ENCODE data around the gene ZNF451.

ZNF451 gene

DNA sequence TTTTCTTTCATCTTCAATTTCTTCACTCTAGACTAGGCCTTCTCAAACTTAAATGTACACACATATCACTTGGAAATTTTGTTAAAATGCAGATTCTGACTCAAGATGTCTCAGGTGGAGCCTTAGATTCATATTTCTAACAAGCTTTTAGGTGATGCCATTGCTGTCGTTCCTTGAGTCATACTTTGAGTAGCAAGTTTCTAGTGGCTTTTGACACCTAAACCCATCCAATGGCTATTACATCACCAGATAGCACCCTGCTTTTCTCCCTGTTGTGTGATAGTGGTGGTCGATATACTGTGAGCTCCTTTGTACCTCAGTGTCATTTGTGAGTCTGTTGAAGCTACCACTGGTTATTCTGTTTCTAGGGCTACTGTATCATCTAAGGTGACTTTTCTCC, 47.4 kb downstream of the ZNF451 start:
- Histone ChIP-seq H3K4me2 (ENCODE audit: low read depth, low read length, poor library complexity, severe bottlenecking) (no peak overlapping the region), H3K36me3 (ENCODE audit: insufficient read depth, low read length) (peaks cover 25% of the 10 kb centered on the region; the same call in 1 of the 2 replicates), H3K9ac (ENCODE audit: low read depth, low read length, poor library complexity, severe bottlenecking) (no peak overlapping the region), H3K79me2 (ENCODE audit: insufficient read depth, low read length) (no peaks in the 10 kb centered on the region), H3K9me2 (replicated peaks; ENCODE audit: low read depth, low read length) (no peaks in the 10 kb centered on the region), H3K4me3 (ENCODE audit: low read length, poor library complexity, severe bottlenecking) (no peak overlapping the region), H3K9me3 (ENCODE audit: insufficient read depth, low read depth, low read length) (no peaks in the 10 kb centered on the region), H3K27me3 (ENCODE audit: insufficient read depth, low read length, poor library complexity, severe bottlenecking) (no peaks in the 10 kb centered on the region), H4K20me1 (ENCODE audit: insufficient read depth, low read length, poor library complexity, severe bottlenecking) (no peaks in the 10 kb centered on the region), H3K4me1 (ENCODE audit: insufficient read depth, low read length, poor library complexity, severe bottlenecking) (no peaks in the 10 kb centered on the region), H2AFZ (ENCODE audit: low read length) (no peak overlapping the region), H3F3A (ENCODE audit: low read depth) (no peaks in the 10 kb centered on the region)
- TF ChIP-seq EZH2phosphoT487 (IDR thresholded peaks at IDR 0.05; ENCODE audit: borderline replicate concordance): no peak
- TF ChIP-seq, protein P1, sequence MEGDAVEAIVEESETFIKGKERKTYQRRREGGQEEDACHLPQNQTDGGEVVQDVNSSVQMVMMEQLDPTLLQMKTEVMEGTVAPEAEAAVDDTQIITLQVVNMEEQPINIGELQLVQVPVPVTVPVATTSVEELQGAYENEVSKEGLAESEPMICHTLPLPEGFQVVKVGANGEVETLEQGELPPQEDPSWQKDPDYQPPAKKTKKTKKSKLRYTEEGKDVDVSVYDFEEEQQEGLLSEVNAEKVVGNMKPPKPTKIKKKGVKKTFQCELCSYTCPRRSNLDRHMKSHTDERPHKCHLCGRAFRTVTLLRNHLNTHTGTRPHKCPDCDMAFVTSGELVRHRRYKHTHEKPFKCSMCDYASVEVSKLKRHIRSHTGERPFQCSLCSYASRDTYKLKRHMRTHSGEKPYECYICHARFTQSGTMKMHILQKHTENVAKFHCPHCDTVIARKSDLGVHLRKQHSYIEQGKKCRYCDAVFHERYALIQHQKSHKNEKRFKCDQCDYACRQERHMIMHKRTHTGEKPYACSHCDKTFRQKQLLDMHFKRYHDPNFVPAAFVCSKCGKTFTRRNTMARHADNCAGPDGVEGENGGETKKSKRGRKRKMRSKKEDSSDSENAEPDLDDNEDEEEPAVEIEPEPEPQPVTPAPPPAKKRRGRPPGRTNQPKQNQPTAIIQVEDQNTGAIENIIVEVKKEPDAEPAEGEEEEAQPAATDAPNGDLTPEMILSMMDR (conservative IDR thresholded peaks at IDR 0.05; ENCODE audit: low read length): no peak

DNA sequence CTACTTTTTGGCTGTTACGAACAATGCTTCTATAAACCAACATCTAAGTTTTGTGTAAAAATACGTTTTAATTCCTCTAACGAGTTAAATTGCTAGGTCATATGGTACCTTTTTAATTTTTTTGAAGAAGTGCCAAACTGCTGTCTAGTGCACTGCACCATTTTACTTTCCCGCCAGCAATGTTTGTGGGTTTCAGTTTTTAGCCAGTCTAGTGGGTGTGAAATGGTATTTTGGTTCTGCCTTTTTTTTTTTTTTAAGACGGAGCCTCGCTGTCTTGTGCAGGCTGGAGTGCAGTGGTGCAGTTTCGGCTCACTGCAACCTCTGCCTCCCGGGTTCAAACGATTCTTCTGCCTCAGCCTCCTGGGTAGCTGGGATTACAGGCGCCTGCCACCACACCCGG, 48.0 kb downstream of the ZNF451 start:
- Histone ChIP-seq H3K4me2 (ENCODE audit: low read depth, low read length, poor library complexity, severe bottlenecking) (no peak overlapping the region), H3F3A (ENCODE audit: low read depth) (no peaks in the 10 kb centered on the region), H3K36me3 (ENCODE audit: insufficient read depth, low read length) (peaks cover 25% of the 10 kb centered on the region; the same call in 1 of the 2 replicates), H3K79me2 (ENCODE audit: insufficient read depth, low read length) (no peaks in the 10 kb centered on the region), H2AFZ (ENCODE audit: low read length) (no peak overlapping the region), H3K4me3 (ENCODE audit: low read length, poor library complexity, severe bottlenecking) (no peak overlapping the region), H4K20me1 (ENCODE audit: insufficient read depth, low read length, poor library complexity, severe bottlenecking) (no peaks in the 10 kb centered on the region), H3K4me1 (ENCODE audit: insufficient read depth, low read length, poor library complexity, severe bottlenecking) (no peaks in the 10 kb centered on the region), H3K9me2 (replicated peaks; ENCODE audit: low read depth, low read length) (no peaks in the 10 kb centered on the region), H3K9ac (ENCODE audit: low read depth, low read length, poor library complexity, severe bottlenecking) (no peak overlapping the region), H3K27me3 (ENCODE audit: insufficient read depth, low read length, poor library complexity, severe bottlenecking) (no peaks in the 10 kb centered on the region), H3K9me3 (ENCODE audit: insufficient read depth, low read depth, low read length) (no peaks in the 10 kb centered on the region)
- TF ChIP-seq, protein P1 (conservative IDR thresholded peaks at IDR 0.05; ENCODE audit: low read length): no peak
- no peak for TF ChIP-seq EZH2phosphoT487 (IDR thresholded peaks at IDR 0.05; ENCODE audit: borderline replicate concordance)

DNA sequence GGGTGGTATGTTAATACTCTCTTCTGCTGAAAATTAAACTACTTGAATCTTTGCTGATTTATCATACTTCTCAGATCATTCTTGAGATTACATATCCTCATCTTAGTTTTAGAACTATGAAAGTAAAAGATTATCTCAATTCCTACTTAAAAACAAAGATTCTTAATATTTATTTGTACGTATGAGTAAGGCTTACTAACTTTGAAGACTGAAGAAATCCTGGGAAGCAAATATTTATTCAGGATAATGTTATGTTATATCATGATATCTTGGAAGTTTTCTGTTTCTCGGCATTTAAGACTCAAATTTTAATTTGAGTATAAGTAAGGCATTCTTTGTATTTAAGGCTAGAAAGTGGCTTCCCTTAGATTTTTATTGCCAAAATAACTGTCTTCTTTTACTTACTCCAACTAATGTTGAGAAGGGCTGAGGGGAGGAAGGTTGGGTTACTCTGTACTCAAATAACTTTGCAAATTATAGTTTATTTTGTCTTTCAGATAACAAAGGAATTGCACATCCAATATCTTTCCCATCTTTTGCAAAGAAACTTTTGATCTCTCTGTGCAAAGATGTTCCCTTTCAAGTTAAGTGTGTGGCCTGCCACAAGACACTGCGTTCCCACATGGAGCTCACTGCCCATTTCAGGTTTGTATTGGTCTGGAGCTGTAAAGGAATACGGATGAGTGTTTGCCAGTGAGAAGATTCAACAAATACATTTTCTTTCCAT, 51.6 kb downstream of the ZNF451 start:
- Histone ChIP-seq H3K79me2 (ENCODE audit: insufficient read depth, low read length) (no peaks in the 10 kb centered on the region), H3K4me2 (ENCODE audit: low read depth, low read length, poor library complexity, severe bottlenecking) (no peak overlapping the region), H3K9me3 (ENCODE audit: insufficient read depth, low read depth, low read length) (no peaks in the 10 kb centered on the region), H3K9ac (ENCODE audit: low read depth, low read length, poor library complexity, severe bottlenecking) (no peak overlapping the region), H3F3A (ENCODE audit: low read depth) (no peaks in the 10 kb centered on the region), H3K4me3 (ENCODE audit: low read length, poor library complexity, severe bottlenecking) (no peak overlapping the region), H4K20me1 (ENCODE audit: insufficient read depth, low read length, poor library complexity, severe bottlenecking) (no peaks in the 10 kb centered on the region), H3K9me2 (replicated peaks; ENCODE audit: low read depth, low read length) (no peaks in the 10 kb centered on the region), H3K36me3 (ENCODE audit: insufficient read depth, low read length) (peaks cover 9% of the 10 kb centered on the region; the same call in 1 of the 2 replicates), H3K27me3 (ENCODE audit: insufficient read depth, low read length, poor library complexity, severe bottlenecking) (no peaks in the 10 kb centered on the region), H3K4me1 (ENCODE audit: insufficient read depth, low read length, poor library complexity, severe bottlenecking) (no peaks in the 10 kb centered on the region), H2AFZ (ENCODE audit: low read length) (no peak overlapping the region)
- TF ChIP-seq EZH2phosphoT487 (IDR thresholded peaks at IDR 0.05; ENCODE audit: borderline replicate concordance): no peak
- TF ChIP-seq, protein P1 (conservative IDR thresholded peaks at IDR 0.05; ENCODE audit: low read length): no peak
